Measurements from ENCODE around the gene ZNF837.

GRCh38 chr19:58335630-58336029, 45.2 kb downstream of the ZNF837 start:
- TF ChIP-seq CTCF (IDR thresholded peaks at IDR 0.05; ENCODE audit: low read length) = no peak
- TF ChIP-seq EZH2 (optimal IDR thresholded peaks at IDR 0.05; ENCODE audit: low read depth, low read length) = no peak
